AG08396 (cell line): ENCODE measurements around the gene TRAPPC2L.
A peak's percentile ranks its signal among the peaks of the same experiment; 100 is the strongest.
"Not testable (repeated sequence)": the region's sequence is repeated elsewhere in the genome, so short reads cannot be mapped to it uniquely, and the experiment has no call there.

Source experiments
- DNase-seq: peaks from one replicate; pipeline ENCODE4 v3.0.0; 2012; ENCODE audit warnings: low spot score, mixed read lengths

Gene TRAPPC2L

GRCh38 chr16:88878356-88878755, 21.4 kb downstream of the TRAPPC2L start:
- DNase-seq: no peak

GRCh38 chr16:88878967-88879787, 22.2 kb downstream of the TRAPPC2L start:
- no peak for DNase-seq

GRCh38 chr16:88879788-88880055, 22.8 kb downstream of the TRAPPC2L start:
- no peak for DNase-seq

GRCh38 chr16:88880226-88881006, 23.5 kb downstream of the TRAPPC2L start:
- DNase-seq: no peak

- no peak for DNase-seq
Observed at GRCh38 chr16:88881007-88881615, 24.2 kb downstream of the TRAPPC2L start.

- DNase-seq: no peak
Observed at GRCh38 chr16:88881675-88882357, 24.9 kb downstream of the TRAPPC2L start.

- DNase-seq: no peak
Observed at GRCh38 chr16:88882358-88883030, 25.6 kb downstream of the TRAPPC2L start.

GRCh38 chr16:88883117-88883895, 26.4 kb downstream of the TRAPPC2L start:
- DNase-seq: no peak

GRCh38 chr16:88883946-88884345, 27.0 kb downstream of the TRAPPC2L start:
- DNase-seq: no peak

- DNase-seq: no peak
Observed at GRCh38 chr16:88884569-88885271, 27.8 kb downstream of the TRAPPC2L start.

- DNase-seq: no peak
Observed at GRCh38 chr16:88885693-88886280, 28.9 kb downstream of the TRAPPC2L start.

- DNase-seq: no peak
Observed at GRCh38 chr16:88886420-88886844, 29.5 kb downstream of the TRAPPC2L start.

GRCh38 chr16:88886845-88887521, 30.1 kb downstream of the TRAPPC2L start:
- peak; percentile 67 for DNase-seq

GRCh38 chr16:88888057-88888456, 31.1 kb downstream of the TRAPPC2L start:
- no peak for DNase-seq

- no peak for DNase-seq
Observed at GRCh38 chr16:88888461-88889387, 31.8 kb downstream of the TRAPPC2L start.

- not testable (repeated sequence) for DNase-seq
Observed at GRCh38 chr16:88889702-88890352, 32.9 kb downstream of the TRAPPC2L start.

- DNase-seq: no peak
Observed at GRCh38 chr16:88891083-88891482, 34.2 kb downstream of the TRAPPC2L start.

GRCh38 chr16:88892065-88892464, 35.1 kb downstream of the TRAPPC2L start:
- DNase-seq: no peak
